ENCODE measurements around the gene HSD17B13. TPM values are rescaled to one million over a fixed set of nuclear protein-coding genes. Genes with fewer than 3 reads are reported as not detected.
"Not testable (repeated sequence)": the region's sequence is repeated elsewhere in the genome, so short reads cannot be mapped to it uniquely, and the experiment has no call there.

HSD17B13 gene
- total RNA-seq, 4 donors from 2014 or later: 1.2 to 1.7 TPM; not detected in 2

GRCh38 chr4:87353592-87353991 is 30.9 kb upstream of the HSD17B13 start:
- DNase-seq (ENCODE audit: low spot score in 2 of 2): peak in 1 of 2 donors; percentile 48
- H3K9me3 ChIP-seq: no peaks in the 10 kb centered on the region
- no peak overlapping the region for H3K4me3 ChIP-seq
- no peaks in the 10 kb centered on the region for H3K27me3 ChIP-seq
- TF ChIP-seq POLR2A (IDR thresholded peaks at IDR 0.05) (no peak), EP300 (IDR thresholded peaks at IDR 0.05) (no peak), CTCF (IDR thresholded peaks at IDR 0.05) (peak; percentile 29 to 39 (median 35))
- H3K36me3 ChIP-seq: peaks cover 0 to 48% (median 5%) of the 10 kb centered on the region in 3 donors
- H3K4me1 ChIP-seq: no peaks in the 10 kb centered on the region
- 18 to 24% methylated on average over 3 of the region's 3 CpGs for WGBS, 2 donors
- H3K27ac ChIP-seq: peak overlapping the region in 2 of 4 donors; percentile 5 to 44

- Histone ChIP-seq H3K27me3 (no peaks in the 10 kb centered on the region), H3K36me3 (peaks cover 0 to 66% (median 0%) of the 10 kb centered on the region in 3 donors), H3K27ac (no peak overlapping the region), H3K4me3 (no peak overlapping the region), H3K4me1 (no peaks in the 10 kb centered on the region), H3K9me3 (peaks cover 0 to 25% (median 11%) of the 10 kb centered on the region in 4 donors)
- DNase-seq (ENCODE audit: low spot score in 2 of 2): no peak
- TF ChIP-seq EP300 (IDR thresholded peaks at IDR 0.05) (no peak), POLR2A (IDR thresholded peaks at IDR 0.05) (no peak)
Observed at GRCh38 chr4:87345139-87345538, 22.5 kb upstream of the HSD17B13 start.

GRCh38 chr4:87342872-87343271 is 20.2 kb upstream of the HSD17B13 start:
- Histone ChIP-seq H3K9me3 (peaks cover 0 to 25% (median 11%) of the 10 kb centered on the region in 4 donors), H3K27me3 (no peaks in the 10 kb centered on the region), H3K4me1 (no peaks in the 10 kb centered on the region), H3K27ac (no peak overlapping the region), H3K4me3 (no peak overlapping the region), H3K36me3 (peaks cover 0 to 89% (median 13%) of the 10 kb centered on the region in 3 donors)
- 95% methylated on average over 3 of the region's 3 CpGs for WGBS, 2 donors
- no peak for TF ChIP-seq EP300 (IDR thresholded peaks at IDR 0.05)
- no peak for TF ChIP-seq POLR2A (IDR thresholded peaks at IDR 0.05)
- no peak for TF ChIP-seq CTCF (IDR thresholded peaks at IDR 0.05)
- no peak for DNase-seq (ENCODE audit: low spot score in 2 of 2)

- Histone ChIP-seq H3K9me3 (peaks cover 0 to 25% (median 11%) of the 10 kb centered on the region in 4 donors), H3K36me3 (peaks cover 0 to 96% (median 17%) of the 10 kb centered on the region in 3 donors)
- not testable (repeated sequence) for H3K27me3 ChIP-seq; H3K27ac ChIP-seq; DNase-seq (ENCODE audit: low spot score in 2 of 2); H3K4me1 ChIP-seq; H3K4me3 ChIP-seq
- WGBS, 2 donors: 79 to 91% methylated on average over 8 of the region's 8 CpGs
Observed at GRCh38 chr4:87341954-87342635, 19.4 kb upstream of the HSD17B13 start.

GRCh38 chr4:87339440-87339839 is 16.8 kb upstream of the HSD17B13 start:
- peaks cover 0 to 6% (median 0%) of the 10 kb centered on the region in 4 donors for H3K9me3 ChIP-seq
- no peak overlapping the region for H3K27ac ChIP-seq
- H3K36me3 ChIP-seq: peaks cover 0 to 99% (median 17%) of the 10 kb centered on the region in 3 donors

More at GRCh38 chr4:87339440-87339839, 16.8 kb upstream of the HSD17B13 start:
- DNase-seq (ENCODE audit: low spot score in 2 of 2): no peak
- Histone ChIP-seq H3K27me3 (no peaks in the 10 kb centered on the region), H3K4me3 (no peak overlapping the region), H3K4me1 (no peaks in the 10 kb centered on the region)
- TF ChIP-seq POLR2A (IDR thresholded peaks at IDR 0.05) (no peak), EP300 (IDR thresholded peaks at IDR 0.05) (no peak), CTCF (IDR thresholded peaks at IDR 0.05) (no peak)
- WGBS, 2 donors: 83 to 94% methylated on average over 2 of the region's 2 CpGs

All from tibial nerve (tissue), 4 donors.